ENCODE results near the gene PRDM15.

Gene PRDM15

GRCh38 chr21:41761211-41761933 is 117.8 kb downstream of the PRDM15 start:
- no peak for TF ChIP-seq RAD21 (IDR thresholded peaks at IDR 0.05; ENCODE audit: low read depth)
- TF ChIP-seq USF1 (IDR thresholded peaks at IDR 0.05): no peak
- no peak for TF ChIP-seq ZBTB7A (IDR thresholded peaks at IDR 0.05; ENCODE audit: low read depth)
- no peak for TF ChIP-seq CEBPB (IDR thresholded peaks at IDR 0.05)
- TF ChIP-seq NFIC (IDR thresholded peaks at IDR 0.05): no peak
- TF ChIP-seq EP300 (IDR thresholded peaks at IDR 0.05; ENCODE audit: borderline replicate concordance): no peak
- TF ChIP-seq YY1 (IDR thresholded peaks at IDR 0.05; ENCODE audit: low read depth): no peak
- no peak for TF ChIP-seq TCF12 (IDR thresholded peaks at IDR 0.05; ENCODE audit: low read depth)
- no peak for TF ChIP-seq EGR1 (IDR thresholded peaks at IDR 0.05)
- TF ChIP-seq CREB1 (IDR thresholded peaks at IDR 0.05; ENCODE audit: low read depth): no peak
- no peak for TF ChIP-seq FOXM1 (IDR thresholded peaks at IDR 0.05; ENCODE audit: borderline replicate concordance, low read depth)
- TF ChIP-seq TEAD4 (IDR thresholded peaks at IDR 0.05): no peak
- no peak for TF ChIP-seq TAF1 (IDR thresholded peaks at IDR 0.05; ENCODE audit: low read depth)
- no peak for TF ChIP-seq REST (IDR thresholded peaks at IDR 0.05; ENCODE audit: low read depth)
- TF ChIP-seq, protein P1, sequence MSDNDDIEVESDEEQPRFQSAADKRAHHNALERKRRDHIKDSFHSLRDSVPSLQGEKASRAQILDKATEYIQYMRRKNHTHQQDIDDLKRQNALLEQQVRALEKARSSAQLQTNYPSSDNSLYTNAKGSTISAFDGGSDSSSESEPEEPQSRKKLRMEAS (IDR thresholded peaks at IDR 0.05): no peak

- no peak for TF ChIP-seq EP300 (IDR thresholded peaks at IDR 0.05; ENCODE audit: borderline replicate concordance)
- no peak for TF ChIP-seq CEBPB (IDR thresholded peaks at IDR 0.05)
Measured at GRCh38 chr21:41760411-41760810, 118.7 kb downstream of the PRDM15 start.

DNA sequence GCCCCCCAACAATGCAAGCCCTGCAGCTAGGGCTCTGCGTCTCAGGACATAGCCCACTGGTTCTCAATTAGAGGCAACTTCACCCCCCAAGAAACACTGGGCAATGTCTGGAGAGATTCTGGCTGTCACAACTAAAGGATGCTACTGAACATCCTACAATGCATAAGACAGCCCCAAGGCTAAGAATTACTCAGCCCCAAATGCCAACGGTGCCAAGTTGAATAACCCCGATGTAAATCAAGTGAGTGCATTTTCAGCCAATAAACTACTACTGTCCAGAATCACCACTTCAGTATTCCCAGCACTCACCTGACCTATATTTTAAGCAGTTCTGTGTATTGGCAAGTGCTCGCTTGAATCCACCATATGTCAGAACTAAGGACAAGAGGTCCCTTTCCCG is 119.2 kb downstream of the PRDM15 start:
- no peak for TF ChIP-seq NFIC (IDR thresholded peaks at IDR 0.05)
- TF ChIP-seq ZBTB7A (IDR thresholded peaks at IDR 0.05; ENCODE audit: low read depth): no peak
- TF ChIP-seq FOXM1 (IDR thresholded peaks at IDR 0.05; ENCODE audit: borderline replicate concordance, low read depth): no peak
- no peak for TF ChIP-seq YY1 (IDR thresholded peaks at IDR 0.05; ENCODE audit: low read depth)
- no peak for TF ChIP-seq REST (IDR thresholded peaks at IDR 0.05; ENCODE audit: low read depth)
- TF ChIP-seq, protein P1 (IDR thresholded peaks at IDR 0.05): no peak
- no peak for TF ChIP-seq TAF1 (IDR thresholded peaks at IDR 0.05; ENCODE audit: low read depth)
- no peak for TF ChIP-seq USF1 (IDR thresholded peaks at IDR 0.05)
- no peak for TF ChIP-seq CEBPB (IDR thresholded peaks at IDR 0.05)
- no peak for TF ChIP-seq EGR1 (IDR thresholded peaks at IDR 0.05)
- TF ChIP-seq CREB1 (IDR thresholded peaks at IDR 0.05; ENCODE audit: low read depth): no peak
- TF ChIP-seq RAD21 (IDR thresholded peaks at IDR 0.05; ENCODE audit: low read depth): no peak
- TF ChIP-seq TCF12 (IDR thresholded peaks at IDR 0.05; ENCODE audit: low read depth): no peak
- TF ChIP-seq EP300 (IDR thresholded peaks at IDR 0.05; ENCODE audit: borderline replicate concordance): no peak
- no peak for TF ChIP-seq TEAD4 (IDR thresholded peaks at IDR 0.05)

DNA sequence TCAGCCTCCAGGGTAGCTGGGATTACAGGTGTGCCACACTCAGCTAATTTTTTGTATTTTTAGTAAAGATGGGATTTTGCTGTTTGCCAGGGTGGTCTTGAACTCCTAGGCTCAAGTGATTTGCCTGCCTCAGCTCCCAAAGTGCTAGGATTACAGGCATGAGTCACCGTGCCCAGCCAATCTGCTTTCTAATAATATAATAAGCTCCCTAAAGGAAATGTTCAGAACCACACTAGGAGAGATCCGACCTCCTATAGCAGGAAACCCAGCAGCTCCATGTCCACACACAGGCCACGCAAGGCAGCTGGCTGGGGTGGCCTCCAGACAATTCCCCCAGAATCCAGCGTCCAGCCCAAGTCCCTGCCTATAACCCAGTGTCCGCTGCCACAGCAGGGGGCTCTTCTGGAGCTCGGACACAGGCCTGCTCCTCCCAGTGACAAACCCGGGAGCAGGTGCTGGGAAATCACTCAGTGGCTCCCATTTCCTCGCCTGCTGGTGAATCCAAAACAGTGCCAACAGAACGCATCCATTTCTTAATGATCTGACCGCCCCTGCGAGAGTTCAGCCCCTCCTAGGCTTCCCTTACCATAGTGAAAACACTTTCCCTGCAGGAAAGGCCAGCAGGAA is 119.8 kb downstream of the PRDM15 start:
- TF ChIP-seq, protein P1 (IDR thresholded peaks at IDR 0.05): no peak
- TF ChIP-seq FOXM1 (IDR thresholded peaks at IDR 0.05; ENCODE audit: borderline replicate concordance, low read depth) (no peak), REST (IDR thresholded peaks at IDR 0.05; ENCODE audit: low read depth) (no peak), USF1 (IDR thresholded peaks at IDR 0.05) (no peak), TCF12 (IDR thresholded peaks at IDR 0.05; ENCODE audit: low read depth) (no peak)

Data from Ishikawa (cell line).